ENCODE results near the gene ANKRD44.
"Not testable (repeated sequence)": the region's sequence is repeated elsewhere in the genome, so short reads cannot be mapped to it uniquely, and the experiment has no call there.

ANKRD44 gene

DNA sequence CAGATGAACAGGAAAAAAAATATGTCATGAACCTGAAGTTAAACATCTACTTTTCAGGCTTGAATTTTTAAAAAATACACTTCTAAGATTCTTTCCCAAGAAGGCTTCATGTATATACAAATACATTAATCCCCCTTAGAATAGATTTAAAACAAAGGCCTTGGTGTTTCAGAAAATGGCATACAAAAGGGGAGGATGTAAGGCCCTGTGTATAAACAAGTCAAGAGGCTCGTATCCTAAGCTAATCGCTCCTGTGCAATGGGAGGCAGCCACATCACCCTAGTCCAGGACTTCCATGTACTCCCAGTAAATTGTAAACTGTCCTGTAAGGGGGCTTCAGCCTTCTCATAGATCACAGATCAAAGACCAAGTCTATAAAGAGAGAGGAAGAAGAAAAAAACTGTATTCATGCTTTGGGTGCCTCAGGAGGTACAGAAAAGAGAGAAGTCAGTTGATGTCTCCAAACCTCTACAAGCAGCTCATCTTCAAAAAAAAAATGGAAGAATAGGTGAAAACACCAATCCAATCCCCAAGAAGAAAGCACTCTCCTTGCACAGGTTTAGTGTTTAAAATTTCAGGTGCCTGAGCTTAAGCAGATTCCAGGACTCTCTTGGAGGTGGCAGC, 53.9 kb downstream of the ANKRD44 start:
- no peak for DNase-seq

DNA sequence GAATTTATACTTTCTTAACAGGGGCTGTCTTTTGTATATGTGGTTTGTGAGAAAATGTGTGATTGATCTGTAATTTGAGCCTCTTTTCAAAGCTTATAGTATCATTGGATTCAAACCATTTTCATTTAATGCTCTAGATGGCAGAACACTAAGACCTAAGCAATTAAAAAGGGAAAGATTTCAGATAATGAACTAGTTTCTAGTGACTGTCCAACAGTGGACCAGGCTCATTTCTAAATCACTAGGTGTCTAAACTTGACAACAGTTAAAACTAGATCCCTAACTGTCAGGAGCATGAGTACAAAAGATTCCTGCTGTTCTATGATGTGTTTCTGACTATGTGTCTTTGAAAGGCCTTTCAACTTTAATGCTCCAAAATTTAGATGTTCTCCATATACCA, 54.6 kb downstream of the ANKRD44 start:
- DNase-seq = peak in 1 of 2 experiments; percentile 50

DNA sequence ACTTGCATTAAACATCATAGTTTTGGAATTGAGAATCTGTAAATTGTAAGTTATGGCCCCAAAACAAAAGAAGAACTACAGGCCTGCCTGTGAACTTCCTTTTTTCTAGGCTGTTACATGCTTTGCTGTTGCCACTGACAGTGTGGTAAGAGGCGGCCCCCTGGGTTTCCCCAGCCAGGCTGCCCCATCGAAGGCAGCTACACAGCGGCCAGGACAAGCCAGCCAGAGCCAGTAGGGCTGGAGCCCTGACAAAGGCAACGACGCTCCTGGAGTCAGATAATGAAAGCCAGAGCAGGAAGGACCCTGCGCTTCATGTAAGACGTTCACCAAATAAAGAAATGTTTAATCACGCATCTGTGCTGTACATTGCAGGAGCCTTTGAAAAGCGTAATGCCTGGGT, 55.0 kb downstream of the ANKRD44 start:
- DNase-seq = peak; percentile 96 to 98

DNA sequence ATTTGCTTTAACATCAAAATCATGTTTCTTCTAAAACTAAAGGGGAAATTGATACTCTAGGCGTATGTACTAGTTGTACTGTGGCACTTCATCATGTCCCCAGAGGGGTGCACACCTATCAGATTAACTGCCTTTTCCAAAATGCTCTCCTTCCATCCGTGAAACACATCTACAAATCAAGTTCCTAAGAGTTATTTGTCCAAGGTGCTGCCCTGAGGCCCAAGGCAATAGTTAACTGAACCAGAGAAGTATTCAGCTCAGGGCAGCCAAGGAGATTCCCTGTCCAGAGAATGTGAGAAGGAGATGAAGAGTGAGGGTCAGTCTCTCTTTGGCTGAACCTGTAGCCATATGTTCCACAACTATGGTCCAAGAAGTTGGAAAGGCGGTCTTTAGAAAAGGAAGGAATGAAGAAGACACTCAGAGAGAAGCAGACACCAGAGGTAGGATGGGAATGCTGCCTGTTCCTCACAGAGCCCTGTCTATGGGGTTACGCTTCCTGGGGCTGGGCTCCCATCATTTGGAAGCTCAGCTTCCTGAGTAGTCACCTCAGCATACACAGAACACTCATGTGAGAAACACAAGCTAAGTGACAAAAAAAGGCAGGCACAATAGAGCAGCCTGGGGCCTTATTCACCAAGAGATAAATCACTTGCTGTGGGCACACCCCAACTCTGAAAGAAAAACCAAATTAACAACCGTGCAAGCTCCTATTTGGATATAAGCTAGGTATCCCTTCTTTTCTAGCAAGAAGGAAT, 55.6 kb downstream of the ANKRD44 start:
- peak in 1 of 2 experiments; percentile 59 for DNase-seq

DNA sequence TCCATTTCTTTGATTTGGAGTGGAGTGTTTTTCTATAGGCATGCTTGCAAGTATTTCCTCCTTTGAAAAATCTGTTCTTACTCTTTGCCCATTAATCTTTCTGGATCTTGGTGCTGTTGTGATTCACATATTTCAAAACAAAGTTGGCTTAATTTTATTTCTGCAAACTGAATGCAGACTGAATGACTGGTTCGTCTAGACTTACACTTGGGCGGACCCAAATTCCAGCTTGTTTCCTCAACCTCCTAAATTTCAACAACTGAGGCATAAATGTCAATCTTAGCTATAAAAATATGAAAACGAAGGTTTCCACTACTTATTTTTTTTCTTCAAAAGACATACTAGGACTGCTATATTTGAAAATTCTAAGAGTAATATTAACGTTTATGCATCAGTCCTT, 59.0 kb downstream of the ANKRD44 start:
- DNase-seq = no peak

DNA sequence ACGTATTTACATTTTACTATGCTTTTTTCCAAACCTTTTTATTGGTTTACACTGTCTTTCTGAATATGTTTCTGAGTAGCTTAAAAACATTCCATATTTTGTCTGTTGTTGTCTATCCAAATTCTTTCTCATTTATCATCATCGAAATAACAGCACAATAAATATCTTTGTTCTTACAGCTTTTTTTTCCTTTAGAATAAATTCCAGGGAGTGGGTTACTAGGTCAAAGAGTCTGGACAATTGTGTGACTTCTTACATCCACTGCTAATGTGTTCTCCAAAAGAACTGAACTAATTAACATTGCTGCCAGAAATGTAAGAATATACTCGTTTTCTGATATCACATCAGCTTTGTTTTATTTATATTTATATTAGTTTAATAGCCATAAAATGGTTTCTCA, 59.4 kb downstream of the ANKRD44 start:
- no peak for DNase-seq

DNA sequence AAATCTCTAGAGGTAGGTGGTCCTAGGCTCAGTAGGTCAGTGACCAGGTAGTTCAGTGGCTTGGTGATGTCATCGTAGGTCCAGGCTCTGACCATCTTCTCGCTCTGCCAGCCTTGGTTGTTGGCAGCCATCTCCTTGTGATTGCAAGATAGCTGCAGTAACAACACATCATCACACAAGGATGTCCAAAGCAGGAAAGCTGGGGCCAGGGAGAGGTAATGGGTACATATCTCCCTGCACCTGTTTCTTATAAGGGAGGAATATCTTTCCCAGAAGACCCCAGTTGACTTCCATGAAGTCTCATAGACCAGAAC, 60.5 kb downstream of the ANKRD44 start:
- no peak for DNase-seq

DNA sequence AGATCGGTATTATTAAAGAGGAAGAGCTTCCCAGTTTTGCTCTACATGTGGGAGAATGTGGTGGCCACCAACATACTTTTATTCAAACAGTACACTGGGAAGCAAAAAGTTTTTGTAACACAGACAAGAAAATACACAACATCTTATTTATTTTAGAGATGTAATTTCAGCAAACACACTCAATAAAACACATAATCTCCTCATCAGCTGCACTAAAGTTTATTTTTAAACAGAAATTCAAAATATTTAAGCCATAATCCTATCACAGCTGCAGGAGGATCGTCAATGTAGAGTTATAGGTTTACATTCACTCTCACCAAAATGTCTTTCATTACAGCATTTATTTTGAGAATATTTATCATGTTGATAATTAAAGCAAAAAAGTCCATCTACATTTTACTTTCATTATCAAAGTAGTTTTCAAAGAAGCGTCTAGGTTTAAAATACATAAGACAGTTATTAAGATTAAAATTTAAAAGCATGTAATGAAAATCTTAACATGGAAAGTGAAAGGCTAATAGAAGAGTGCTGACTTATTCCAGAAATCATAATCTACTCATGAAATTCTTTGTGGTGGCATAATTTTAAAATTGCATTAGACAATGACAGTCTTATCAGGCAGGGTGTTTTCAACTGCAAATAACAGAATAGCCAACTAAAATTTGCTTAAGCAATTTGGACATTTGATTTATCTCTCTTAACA, 61.0 kb downstream of the ANKRD44 start:
- no peak for DNase-seq

DNA sequence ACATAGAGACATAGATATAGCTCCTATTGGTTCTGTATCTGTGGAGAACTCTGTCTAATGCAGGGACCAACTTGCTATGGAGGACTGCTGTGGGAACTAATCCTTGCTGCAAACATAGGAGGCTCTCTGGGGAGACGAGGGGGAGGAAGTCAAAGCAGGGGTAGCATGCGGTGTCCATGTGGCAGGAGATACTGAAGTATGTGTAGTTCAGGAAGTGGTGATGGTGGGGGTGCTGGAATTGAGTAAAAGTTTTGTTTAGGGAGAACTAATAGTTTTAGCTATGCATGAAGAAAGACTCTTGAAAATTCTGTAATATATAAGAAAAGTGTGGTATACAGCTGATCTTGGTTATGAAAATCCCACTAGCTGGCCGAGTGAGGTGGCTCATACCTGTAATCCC, 62.0 kb downstream of the ANKRD44 start:
- DNase-seq = peak; percentile 82 to 89

DNA sequence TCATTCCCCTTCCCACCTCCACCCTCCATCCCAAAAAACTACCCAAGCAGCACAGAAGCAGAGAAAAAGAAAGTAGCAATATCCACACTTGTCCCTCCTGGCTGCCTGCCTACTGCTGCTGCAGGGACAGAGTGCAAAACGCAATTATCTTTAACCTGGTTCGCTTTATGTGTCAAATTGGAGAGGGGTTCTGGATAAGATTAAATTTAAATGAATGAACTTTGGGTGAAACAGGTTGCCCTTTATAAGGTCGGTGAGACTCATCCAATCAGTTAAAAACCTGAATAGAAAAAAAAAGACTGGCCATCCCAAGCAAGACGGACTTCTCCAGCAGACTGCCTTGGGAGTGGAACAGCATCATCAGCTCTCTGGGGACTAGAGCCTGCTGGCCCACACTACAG, 62.6 kb downstream of the ANKRD44 start:
- DNase-seq = no peak

DNA sequence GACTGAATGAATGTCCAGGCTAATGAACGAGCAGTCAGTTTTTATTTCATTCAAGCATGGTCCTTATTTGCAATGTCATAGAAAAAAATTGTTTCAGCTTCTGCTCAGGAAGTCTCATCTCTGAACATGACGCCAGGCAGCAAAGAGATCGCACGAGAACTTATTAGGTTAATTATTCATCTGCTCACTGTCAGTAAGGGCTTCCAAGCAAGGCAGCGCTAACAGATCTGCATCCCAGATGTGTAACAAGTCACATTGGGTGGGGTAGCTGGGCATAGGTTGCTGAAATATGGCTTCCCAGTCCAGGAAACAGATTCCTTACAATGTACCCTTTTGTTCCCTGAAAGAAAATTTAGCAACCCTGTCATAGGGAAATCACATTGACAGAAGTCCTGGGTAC, 63.5 kb downstream of the ANKRD44 start:
- DNase-seq = no peak

DNA sequence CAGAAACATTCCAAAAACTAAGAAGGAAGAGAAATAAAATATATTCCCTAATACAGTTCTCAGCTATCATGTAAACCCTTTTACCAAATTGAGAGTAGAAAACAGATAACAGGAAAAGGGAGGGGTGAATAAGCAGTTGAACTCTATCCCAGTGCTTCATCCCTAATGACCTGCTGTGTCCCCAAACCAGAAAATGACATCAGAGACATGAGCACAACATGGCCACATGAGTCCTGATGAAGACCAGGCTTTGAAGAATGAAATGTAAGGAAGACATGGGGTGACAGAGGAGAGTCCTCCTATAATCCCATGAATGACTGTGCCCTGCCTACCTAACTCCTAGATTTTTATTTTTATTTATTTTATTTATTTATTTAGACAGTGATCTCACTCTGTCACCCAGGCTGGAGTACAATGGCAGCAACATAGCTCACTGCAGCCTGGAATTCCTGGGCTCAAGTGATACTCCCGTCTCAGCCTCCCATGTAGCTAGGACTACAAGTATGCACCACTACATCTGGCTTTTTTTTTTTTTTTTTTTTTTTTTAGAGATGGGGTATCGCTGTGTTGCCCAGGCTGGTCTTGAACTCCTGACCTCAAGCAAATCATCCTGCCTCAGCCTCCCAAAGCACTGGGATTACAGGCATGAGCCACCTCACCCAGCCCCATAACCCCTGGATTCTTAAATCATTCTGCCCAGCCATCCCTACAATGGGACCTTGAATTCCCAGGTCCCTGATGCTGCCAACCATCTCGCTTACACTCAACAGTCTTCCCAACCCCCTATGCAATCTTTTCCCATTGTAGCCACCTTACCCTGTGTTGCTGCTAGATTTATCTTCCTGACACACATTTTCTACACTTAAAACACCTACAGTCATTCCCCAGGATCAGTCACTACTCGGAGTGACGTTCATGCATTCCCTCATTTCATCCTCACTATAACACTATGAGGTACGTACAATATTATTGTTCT, 64.5 kb downstream of the ANKRD44 start:
- DNase-seq = no peak

DNA sequence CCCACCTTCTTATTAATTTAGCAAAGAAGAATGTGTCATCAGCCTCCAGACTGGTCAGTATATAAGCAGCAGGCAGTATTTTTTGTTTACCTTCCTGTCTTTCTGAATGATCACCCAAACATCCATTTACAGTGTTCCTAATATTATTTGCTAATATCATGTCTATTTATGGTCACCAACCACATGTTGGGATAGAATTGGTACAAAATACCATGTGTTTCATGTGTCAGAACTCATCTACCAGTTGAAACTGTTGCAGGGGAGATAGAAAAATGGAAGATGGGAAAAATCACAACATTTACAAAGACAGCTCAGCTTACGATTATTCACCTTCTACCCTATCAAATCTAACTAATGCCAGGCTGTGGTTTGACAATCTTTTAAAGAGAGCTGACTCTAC, 66.2 kb downstream of the ANKRD44 start:
- DNase-seq = no peak

DNA sequence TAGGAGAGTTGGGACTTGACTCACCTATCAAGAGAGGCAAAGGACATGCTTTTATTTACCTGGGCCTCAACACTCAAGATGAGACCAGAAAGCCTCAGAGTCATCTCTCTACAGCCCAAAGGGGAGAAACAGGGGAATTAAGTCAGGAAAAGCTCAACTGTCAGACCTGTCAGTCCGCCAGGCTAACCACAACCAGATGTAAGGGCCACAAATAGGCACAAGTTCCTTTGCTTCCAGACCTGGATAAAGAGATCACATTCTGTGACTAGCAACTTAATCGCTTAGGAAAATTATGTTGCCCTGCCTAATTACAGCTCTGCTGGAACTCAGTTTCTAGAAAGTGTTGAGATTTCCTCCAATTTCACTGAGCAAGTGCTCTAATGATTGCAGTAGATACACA, 67.9 kb downstream of the ANKRD44 start:
- no peak for DNase-seq

DNA sequence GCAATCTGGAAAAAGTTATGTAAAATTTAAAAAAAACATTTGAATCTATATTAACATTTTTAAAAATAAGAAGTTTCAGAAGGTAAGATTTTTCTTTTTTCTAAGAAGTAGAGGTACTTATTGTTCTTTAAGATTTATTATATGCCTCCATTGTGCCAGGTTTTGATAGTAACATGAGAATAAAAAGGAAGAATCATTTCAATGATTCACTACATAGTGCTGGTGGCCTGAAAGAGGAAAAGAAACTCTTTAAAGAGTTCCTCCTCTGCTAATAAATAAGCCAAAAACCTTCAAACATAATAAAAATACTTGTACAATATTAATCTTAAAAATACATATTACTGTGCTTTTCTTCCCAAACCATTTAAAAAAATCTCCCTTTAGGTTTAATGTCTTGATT, 69.0 kb downstream of the ANKRD44 start:
- no peak for DNase-seq

DNA sequence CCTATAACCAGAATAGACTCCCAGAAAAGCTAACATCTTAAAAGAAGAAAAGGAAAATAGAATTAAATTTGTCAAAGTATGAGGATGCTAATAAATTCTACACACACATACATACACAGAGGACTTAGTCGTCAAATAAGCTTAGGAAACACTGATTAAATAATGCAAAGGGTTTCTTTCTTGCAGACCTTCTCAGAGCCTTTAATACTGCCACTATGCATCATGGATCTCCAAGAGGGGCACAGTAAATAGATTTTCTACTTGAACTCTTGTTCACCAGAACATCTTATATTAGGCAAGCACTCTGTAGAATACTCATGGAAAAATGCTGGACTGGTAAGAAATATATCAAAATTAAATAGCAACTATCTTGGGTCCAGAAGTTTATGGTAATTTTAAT, 69.4 kb downstream of the ANKRD44 start:
- DNase-seq = no peak

DNA sequence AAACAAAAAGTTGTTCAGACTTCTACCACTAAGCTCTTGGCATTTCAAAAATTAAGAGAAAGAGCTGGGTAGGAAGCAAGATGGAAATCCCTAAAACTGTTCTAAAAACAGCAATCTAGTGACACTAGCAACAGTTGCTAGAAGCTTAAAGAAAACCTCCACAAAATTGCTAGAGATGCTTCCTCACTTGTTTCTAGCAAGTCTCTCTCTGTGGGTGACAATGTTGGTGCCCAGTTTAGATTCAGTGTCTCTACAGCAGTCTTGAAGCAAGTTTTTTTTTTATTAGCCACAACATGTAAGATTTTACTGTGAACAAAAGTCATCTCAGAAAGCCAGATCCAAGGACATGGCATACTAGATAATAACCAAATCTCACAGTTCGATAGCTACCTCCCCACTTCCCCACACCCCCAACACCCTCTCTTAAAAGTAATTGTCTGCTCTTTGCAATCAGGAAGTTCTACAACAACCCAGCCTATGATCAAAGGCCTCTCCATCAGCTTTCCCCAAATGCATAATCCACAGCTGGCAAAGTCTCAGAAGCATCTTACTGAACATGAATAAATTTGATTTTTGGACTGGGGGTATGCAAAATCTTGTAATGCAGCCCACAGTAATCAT, 70.0 kb downstream of the ANKRD44 start:
- DNase-seq = no peak

DNA sequence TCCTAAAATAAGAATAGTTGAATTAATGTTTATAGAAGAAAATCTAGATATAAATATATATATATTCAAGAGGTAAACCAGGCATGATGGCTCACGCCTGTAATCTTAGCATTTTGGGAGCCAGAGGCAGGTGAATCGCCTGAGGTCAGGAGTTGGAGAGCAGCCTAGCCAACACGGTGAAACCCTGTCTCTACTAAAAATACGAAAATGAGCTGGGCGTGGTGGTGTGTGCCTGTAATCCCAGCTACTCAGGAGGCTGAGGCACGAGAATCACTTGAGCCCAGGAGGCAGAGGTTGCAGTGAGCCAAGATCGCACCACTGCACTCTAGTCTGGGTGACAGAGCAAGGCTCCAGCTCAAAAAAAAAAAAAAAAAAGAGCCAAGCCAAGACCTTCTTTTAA, 70.6 kb downstream of the ANKRD44 start:
- DNase-seq = not testable (repeated sequence)

DNA sequence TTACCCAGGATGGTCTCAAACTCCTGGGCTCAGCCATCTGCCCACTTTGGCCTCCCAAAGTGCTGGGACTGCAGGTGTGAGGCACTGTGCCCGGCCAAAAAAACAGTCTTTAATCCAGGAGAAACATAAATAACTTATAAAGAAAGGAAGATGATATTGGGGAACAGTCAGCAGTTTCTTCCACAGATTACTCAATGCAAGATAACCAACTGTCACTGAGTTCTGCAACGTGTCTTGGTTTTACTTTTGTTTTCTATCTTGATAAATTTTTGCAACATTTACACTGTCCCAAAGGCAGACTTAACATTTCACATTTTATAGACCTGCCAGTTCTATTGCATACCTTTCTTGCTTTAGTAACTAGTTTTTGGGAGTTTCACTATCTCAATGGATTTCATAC, 71.1 kb downstream of the ANKRD44 start:
- DNase-seq = peak; percentile 15 to 25

DNA sequence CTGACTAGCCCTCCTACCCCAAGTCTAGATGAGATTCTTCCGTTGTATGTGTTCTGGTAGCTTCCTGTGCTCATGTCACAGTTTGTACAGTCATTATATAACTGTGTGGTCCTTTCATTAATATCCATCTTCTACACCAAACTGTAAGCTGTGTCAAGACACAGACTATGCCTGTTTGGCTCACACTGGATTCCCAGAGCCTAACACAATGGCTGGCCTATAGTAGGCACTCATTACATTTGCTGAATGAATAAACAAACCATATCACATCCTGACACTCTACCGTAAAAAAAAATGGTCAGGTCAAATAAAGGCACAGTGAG, 72.6 kb downstream of the ANKRD44 start:
- no peak for DNase-seq

DNA sequence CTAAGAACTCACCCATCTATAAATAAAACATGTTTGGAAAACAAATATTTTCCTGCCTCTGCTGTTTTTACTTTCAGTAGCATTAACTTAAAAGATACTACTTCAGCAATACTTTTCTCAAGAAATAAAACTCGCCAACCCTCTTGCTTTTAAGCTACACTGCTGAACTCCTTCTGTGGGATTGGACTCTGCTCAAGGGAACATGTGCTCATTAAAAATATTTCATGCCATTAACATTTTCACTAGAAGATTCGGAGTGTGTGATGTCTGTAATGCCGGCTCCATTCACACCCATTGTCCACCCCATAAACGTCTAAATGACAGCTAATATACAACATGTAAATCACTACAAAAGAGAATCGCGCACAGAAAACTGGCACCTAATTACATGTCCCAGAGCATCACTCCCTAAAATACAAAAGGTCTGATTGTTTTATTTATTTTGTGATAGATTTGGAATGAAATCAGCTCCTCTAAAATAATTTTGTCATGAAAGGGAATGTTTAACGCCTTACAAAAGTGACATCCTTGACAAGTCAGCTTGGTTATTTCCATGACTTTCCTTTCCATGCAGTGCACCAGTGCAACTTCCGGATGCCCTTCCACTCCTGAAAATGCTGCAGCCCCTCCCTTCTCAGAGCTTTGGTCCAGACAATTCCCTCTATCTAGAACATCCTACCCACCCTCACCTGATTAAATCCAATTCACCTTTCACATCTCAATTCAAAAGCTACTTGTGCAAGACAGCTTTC, 73.1 kb downstream of the ANKRD44 start:
- DNase-seq = no peak

DNA sequence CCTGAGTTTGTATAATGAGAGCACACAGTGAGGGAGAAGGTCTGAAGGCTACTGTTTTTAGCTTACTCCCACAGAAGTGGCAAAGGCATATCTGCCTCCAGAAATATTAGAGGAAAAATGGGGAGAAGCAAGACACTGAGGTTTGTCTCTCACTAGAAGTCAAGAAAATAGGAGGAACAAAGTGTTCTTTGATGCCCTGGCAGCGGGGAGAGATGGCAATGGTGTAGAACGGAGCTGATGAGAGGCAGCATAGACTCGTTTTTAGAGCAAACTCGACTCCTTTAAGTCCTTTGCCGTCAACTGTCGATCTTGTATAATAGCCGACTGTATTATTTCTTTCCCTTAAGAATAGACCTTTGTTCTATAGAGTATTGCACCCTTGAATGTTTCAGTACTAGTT, 73.8 kb downstream of the ANKRD44 start:
- no peak for DNase-seq

All from Kasumi-1 (cell line).